GM23338 (cell line): ENCODE data around the gene HCFC1. TPM values are rescaled to one million over a fixed set of nuclear protein-coding genes. Genes with fewer than 3 reads are reported as not detected.

Source experiments
- ATAC-seq: fragments of 200-7000 bp; cut with Tn5 transposase; 3 replicates; pipeline ENCODE4 v1.9.1; 2020
- DNase-seq: peaks from one replicate; pipeline ENCODE4 v3.0.0-alpha.2; 2015; ENCODE audit warnings: low spot score
- H2AFZ ChIP-seq: fragments of 200-600 bp; sonication (generic); 2 replicates; pipeline ENCODE4 v1.8.0; 2016; ENCODE audit warnings: antibody characterized with exemption, mild to moderate bottlenecking, moderate library complexity
- H3F3A ChIP-seq: fragments of 200-600 bp; sonication (generic); replicated peaks from 2 replicates; pipeline ENCODE4 v1.8.0; 2017; ENCODE audit warnings: antibody characterized with exemption, mixed run types, low read depth
- H3K27ac ChIP-seq: fragments of 200-600 bp; sonication (generic); 2 replicates; pipeline ENCODE4 v1.6.1; 2016; ENCODE audit warnings: low read depth
- H3K27me3 ChIP-seq: fragments of 200-600 bp; sonication (generic); 2 replicates; pipeline ENCODE4 v1.8.0; 2016; ENCODE audit warnings: mild to moderate bottlenecking, mixed run types, moderate library complexity; ENCODE audit not compliant: insufficient read depth
- H3K36me3 ChIP-seq: fragments of 200-600 bp; sonication (generic); 2 replicates; pipeline ENCODE4 v1.8.0; 2016; ENCODE audit warnings: mild to moderate bottlenecking; ENCODE audit not compliant: insufficient read depth
- H3K4me1 ChIP-seq: fragments of 200-600 bp; sonication (generic); 2 replicates; pipeline ENCODE4 v1.8.0; 2016; ENCODE audit warnings: mild to moderate bottlenecking, moderate library complexity; ENCODE audit not compliant: insufficient read depth
- H3K4me2 ChIP-seq: fragments of 200-600 bp; sonication (generic); 2 replicates; pipeline ENCODE4 v1.7.1; 2017; ENCODE audit warnings: mixed run types
- H3K4me3 ChIP-seq: fragments of 200-600 bp; sonication (generic); 2 replicates; pipeline ENCODE4 v1.6.1; 2016; ENCODE audit warnings: mixed run types
- H3K79me2 ChIP-seq: fragments of 200-600 bp; sonication (generic); replicated peaks from 2 replicates; pipeline ENCODE4 v1.8.0; 2017; ENCODE audit warnings: mild to moderate bottlenecking; ENCODE audit not compliant: insufficient read depth
- H3K9me2 ChIP-seq: fragments of 200-600 bp; sonication (generic); 2 replicates; pipeline ENCODE4 v1.8.0; 2017; ENCODE audit not compliant: insufficient read depth
- H4K20me1 ChIP-seq: fragments of 200-600 bp; sonication (generic); replicated peaks from 2 replicates; pipeline ENCODE4 v1.8.0; 2017; ENCODE audit warnings: mild to moderate bottlenecking; ENCODE audit not compliant: insufficient read depth
- H3K27ac Mint-ChIP-seq: 2 replicates; pipeline ENCODE4 v1.8.0; 2020; ENCODE audit warnings: inconsistent platforms, mild to moderate bottlenecking, moderate library complexity, mixed read lengths
- H3K27me3 Mint-ChIP-seq: 3 replicates; pipeline ENCODE4 v1.8.0; 2022; ENCODE audit warnings: low read depth, mild to moderate bottlenecking, moderate library complexity, mixed read lengths, inconsistent platforms; ENCODE audit not compliant: insufficient read depth, poor library complexity
- H3K36me3 Mint-ChIP-seq: 3 replicates; pipeline ENCODE4 v1.8.0; 2021; ENCODE audit warnings: low read depth, mild to moderate bottlenecking, inconsistent platforms, moderate library complexity, mixed read lengths
- H3K4me1 Mint-ChIP-seq: 3 replicates; pipeline ENCODE4 v1.8.0; 2020; ENCODE audit warnings: mild to moderate bottlenecking, inconsistent platforms, mixed read lengths
- H3K4me3 Mint-ChIP-seq: 3 replicates; pipeline ENCODE4 v1.8.0; 2021; ENCODE audit warnings: moderate library complexity, mild to moderate bottlenecking, inconsistent platforms, mixed read lengths
- H3K9me3 Mint-ChIP-seq: 3 replicates; pipeline ENCODE4 v1.8.0; 2020; ENCODE audit warnings: moderate library complexity, mild to moderate bottlenecking, inconsistent platforms, mixed read lengths
- CTCF ChIP-seq, 2 experiments: fragments of 200-600 bp in 1 of 2; sonication (generic) in 1 of 2; conservative IDR thresholded peaks; 2 replicates each; pipeline versions ENCODE4 v1.5.1 to v1.6.1; 2016 to 2017; ENCODE audit warnings: antibody characterized with exemption in 2 of 2, low read depth in 2 of 2, mild to moderate bottlenecking in 2 of 2, moderate library complexity in 1 of 2
- ETS1 ChIP-seq: IDR thresholded peaks from 2 replicates; pipeline ENCODE4 v1.6.1; 2016; ENCODE audit warnings: antibody characterized with exemption
- EZH2phosphoT487 ChIP-seq: fragments of 200-600 bp; sonication (generic); IDR thresholded peaks from one replicate; pipeline ENCODE4 v1.8.1; 2018; ENCODE audit warnings: antibody characterized with exemption; ENCODE audit not compliant: unreplicated experiment
- POLR2AphosphoS5 ChIP-seq: IDR thresholded peaks from 2 replicates; pipeline ENCODE4 v1.6.1; 2016; ENCODE audit warnings: antibody characterized with exemption, low read depth
- STAT1 ChIP-seq: IDR thresholded peaks from one replicate; pipeline ENCODE4 v1.6.1; 2016; ENCODE audit warnings: antibody characterized with exemption; ENCODE audit not compliant: unreplicated experiment
- ZNF114 ChIP-seq: fragments of 250-450 bp; sonication (Bioruptor Pico); IDR thresholded peaks from 2 replicates; pipeline ENCODE4 v1.5.0; 2020; ENCODE audit warnings: mild to moderate bottlenecking, moderate library complexity
- polyA plus RNA-seq: library from polyadenylated mRNA; unstranded; fragments of >200 nt; fragmentation: Nextera tagmentation; extraction: Ambion mirVana; gene quantifications from 2 replicates; pipeline ENCODE4 v1.2.1, GENCODE V29; 2016
- total RNA-seq: library from RNA; depleted of rRNA; stranded (reverse); fragments of >200 nt; shearing (Covaris generic); gene quantifications from 2 replicates; pipeline ENCODE4 v1.2.3, GENCODE V29; 2014

HCFC1 gene
- total and polyA plus RNA-seq, 2 experiments from 2014 or later = 33.0 to 188 TPM

GRCh38 chrX:154014429-154015380 lies 43.1 kb upstream of the HCFC1 start:
- Mint-ChIP-seq H3K4me1 (peaks cover 16% of the 10 kb centered on the region), H3K27ac (no peak overlapping the region), H3K36me3 (peaks cover 26% of the 10 kb centered on the region; the same call in 2 of the 3 replicates), H3K4me3 (no peak overlapping the region), H3K27me3 (no peaks in the 10 kb centered on the region), H3K9me3 (no peaks in the 10 kb centered on the region)
- TF ChIP-seq ETS1 (no peak), POLR2AphosphoS5 (no peak), ZNF114 (CRISPR knock-in tag) (no peak), STAT1 (no peak), CTCF (conservative IDR thresholded peaks at IDR 0.05; ENCODE audit: low read depth in 2 of 2) (no peak), EZH2phosphoT487 (no peak)
- Histone ChIP-seq H4K20me1 (no peaks in the 10 kb centered on the region), H3K27ac (peak overlapping the region; percentile 63; the same call in 1 of the 2 replicates), H2AFZ (no peak overlapping the region), H3K4me2 (no peak overlapping the region), H3K9me2 (no peaks in the 10 kb centered on the region), H3K4me3 (no peak overlapping the region), H3K4me1 (no peaks in the 10 kb centered on the region), H3K36me3 (no peaks in the 10 kb centered on the region), H3K79me2 (no peaks in the 10 kb centered on the region), H3K27me3 (no peaks in the 10 kb centered on the region), H3F3A (no peaks in the 10 kb centered on the region)
- DNase-seq = no peak
- no peak for ATAC-seq

- no peak overlapping the region for H3K4me3 Mint-ChIP-seq
- ATAC-seq = peak; percentile 81
- DNase-seq = peak; percentile 64
Measured at GRCh38 chrX:154013614-154014360, 42.2 kb upstream of the HCFC1 start.

More at GRCh38 chrX:154013614-154014360, 42.2 kb upstream of the HCFC1 start:
- Histone ChIP-seq H3K9me2 (no peaks in the 10 kb centered on the region), H3K27me3 (no peaks in the 10 kb centered on the region), H3K27ac (no peak overlapping the region), H4K20me1 (no peaks in the 10 kb centered on the region), H3K4me1 (no peaks in the 10 kb centered on the region), H3K4me2 (no peak overlapping the region), H2AFZ (no peak overlapping the region), H3K79me2 (no peaks in the 10 kb centered on the region), H3F3A (no peaks in the 10 kb centered on the region), H3K36me3 (no peaks in the 10 kb centered on the region), H3K4me3 (no peak overlapping the region)
- Mint-ChIP-seq H3K36me3 (peaks cover 24% of the 10 kb centered on the region; the same call in 2 of the 3 replicates), H3K9me3 (no peaks in the 10 kb centered on the region), H3K4me1 (peaks cover 16% of the 10 kb centered on the region), H3K27me3 (peaks cover 2% of the 10 kb centered on the region), H3K27ac (no peak overlapping the region)
- peak; percentile 68 to 70 for TF ChIP-seq CTCF (conservative IDR thresholded peaks at IDR 0.05; ENCODE audit: low read depth in 2 of 2)
- no peak for TF ChIP-seq POLR2AphosphoS5
